Measurements from ENCODE around the gene UPK1A. TPM values are rescaled to one million over a fixed set of nuclear protein-coding genes. Genes with fewer than 3 reads are reported as not detected.

The UPK1A gene
- total and polyA plus RNA-seq, 10 of the 15 experiments (the other 5 are each of a cell fraction or from before 2014, with no cell fraction given) = 0.15 to 1.9 (median 0.26) TPM; not detected in 7

DNA sequence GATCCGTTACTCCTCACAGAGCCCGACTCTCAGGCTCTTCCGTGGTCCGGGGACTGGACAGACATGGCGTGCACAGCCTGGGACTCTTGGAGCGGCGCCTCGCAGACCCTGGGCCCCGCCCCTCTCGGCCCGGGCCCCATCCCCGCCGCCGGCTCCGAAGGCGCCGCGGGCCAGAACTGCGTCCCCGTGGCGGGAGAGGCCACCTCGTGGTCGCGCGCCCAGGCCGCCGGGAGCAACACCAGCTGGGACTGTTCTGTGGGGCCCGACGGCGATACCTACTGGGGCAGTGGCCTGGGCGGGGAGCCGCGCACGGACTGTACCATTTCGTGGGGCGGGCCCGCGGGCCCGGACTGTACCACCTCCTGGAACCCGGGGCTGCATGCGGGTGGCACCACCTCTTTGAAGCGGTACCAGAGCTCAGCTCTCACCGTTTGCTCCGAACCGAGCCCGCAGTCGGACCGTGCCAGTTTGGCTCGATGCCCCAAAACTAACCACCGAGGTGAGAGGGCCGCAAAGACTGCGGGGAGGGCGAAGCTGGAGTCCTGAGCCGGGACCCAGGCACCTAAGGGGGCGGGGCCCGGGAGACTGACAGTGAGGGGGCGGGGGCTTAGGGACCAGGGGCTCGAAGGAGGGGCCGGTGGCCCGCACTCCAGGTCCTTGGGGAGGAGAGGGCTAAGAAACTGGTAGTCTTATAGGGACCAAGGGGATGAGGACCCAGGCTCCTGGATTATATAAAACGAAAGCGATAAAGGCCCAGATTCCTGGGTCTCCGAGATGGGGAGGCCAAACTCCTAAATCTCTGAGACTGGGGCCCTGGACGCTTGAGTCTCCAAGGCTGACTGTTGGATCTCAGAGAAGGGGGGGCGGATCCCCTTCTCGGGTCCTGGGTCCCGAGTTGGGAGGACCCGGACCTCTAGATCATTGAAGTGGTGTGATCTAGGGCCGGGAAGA is 22.8 kb upstream of the UPK1A start (continued):
- TF ChIP-seq PBX3 (IDR thresholded peaks at IDR 0.05; ENCODE audit: insufficient replicate concordance, low read depth, low read length) (peak; percentile 89), PAX5 (IDR thresholded peaks at IDR 0.05; ENCODE audit: borderline replicate concordance, low read depth, low read length) (0 out of 2 replicates have a peak, but pooled peaks have one; percentile 2), SREBF2 (IDR thresholded peaks at IDR 0.05; ENCODE audit: low read length) (no peak), TCF12 (IDR thresholded peaks at IDR 0.05; ENCODE audit: low read depth, low read length) (peak; percentile 76; the same call in 1 of the 2 replicates), TBL1XR1 (IDR thresholded peaks at IDR 0.05; ENCODE audit: low read depth, low read length) (0 out of 2 replicates have a peak, but pooled peaks have one; percentile 17), SP1 (IDR thresholded peaks at IDR 0.05; ENCODE audit: low read depth, low read length) (peak; percentile 66), BRCA1 (IDR thresholded peaks at IDR 0.05; ENCODE audit: low read depth, low read length) (0 out of 2 replicates have a peak, but pooled peaks have one; percentile 25), E2F4 (IDR thresholded peaks at IDR 0.05; ENCODE audit: low read depth, low read length) (peak; percentile 40; the same call in 1 of the 2 replicates), BCL11A (IDR thresholded peaks at IDR 0.05; ENCODE audit: low read depth, low read length) (no peak), RUNX3 (IDR thresholded peaks at IDR 0.05; ENCODE audit: low read length) (peak; percentile 52), KLF5 (IDR thresholded peaks at IDR 0.05; ENCODE audit: partially characterized antibody) (peak; percentile 99), CREB1 (IDR thresholded peaks at IDR 0.05; ENCODE audit: low read depth) (no peak), MTA3 (IDR thresholded peaks at IDR 0.05; ENCODE audit: borderline replicate concordance, low read length) (no peak), SUPT20H (IDR thresholded peaks at IDR 0.05; ENCODE audit: borderline replicate concordance, control insufficient read depth, low read depth, low read length) (no peak), JUNB (IDR thresholded peaks at IDR 0.05) (no peak)
- TF ChIP-seq, protein P1, sequence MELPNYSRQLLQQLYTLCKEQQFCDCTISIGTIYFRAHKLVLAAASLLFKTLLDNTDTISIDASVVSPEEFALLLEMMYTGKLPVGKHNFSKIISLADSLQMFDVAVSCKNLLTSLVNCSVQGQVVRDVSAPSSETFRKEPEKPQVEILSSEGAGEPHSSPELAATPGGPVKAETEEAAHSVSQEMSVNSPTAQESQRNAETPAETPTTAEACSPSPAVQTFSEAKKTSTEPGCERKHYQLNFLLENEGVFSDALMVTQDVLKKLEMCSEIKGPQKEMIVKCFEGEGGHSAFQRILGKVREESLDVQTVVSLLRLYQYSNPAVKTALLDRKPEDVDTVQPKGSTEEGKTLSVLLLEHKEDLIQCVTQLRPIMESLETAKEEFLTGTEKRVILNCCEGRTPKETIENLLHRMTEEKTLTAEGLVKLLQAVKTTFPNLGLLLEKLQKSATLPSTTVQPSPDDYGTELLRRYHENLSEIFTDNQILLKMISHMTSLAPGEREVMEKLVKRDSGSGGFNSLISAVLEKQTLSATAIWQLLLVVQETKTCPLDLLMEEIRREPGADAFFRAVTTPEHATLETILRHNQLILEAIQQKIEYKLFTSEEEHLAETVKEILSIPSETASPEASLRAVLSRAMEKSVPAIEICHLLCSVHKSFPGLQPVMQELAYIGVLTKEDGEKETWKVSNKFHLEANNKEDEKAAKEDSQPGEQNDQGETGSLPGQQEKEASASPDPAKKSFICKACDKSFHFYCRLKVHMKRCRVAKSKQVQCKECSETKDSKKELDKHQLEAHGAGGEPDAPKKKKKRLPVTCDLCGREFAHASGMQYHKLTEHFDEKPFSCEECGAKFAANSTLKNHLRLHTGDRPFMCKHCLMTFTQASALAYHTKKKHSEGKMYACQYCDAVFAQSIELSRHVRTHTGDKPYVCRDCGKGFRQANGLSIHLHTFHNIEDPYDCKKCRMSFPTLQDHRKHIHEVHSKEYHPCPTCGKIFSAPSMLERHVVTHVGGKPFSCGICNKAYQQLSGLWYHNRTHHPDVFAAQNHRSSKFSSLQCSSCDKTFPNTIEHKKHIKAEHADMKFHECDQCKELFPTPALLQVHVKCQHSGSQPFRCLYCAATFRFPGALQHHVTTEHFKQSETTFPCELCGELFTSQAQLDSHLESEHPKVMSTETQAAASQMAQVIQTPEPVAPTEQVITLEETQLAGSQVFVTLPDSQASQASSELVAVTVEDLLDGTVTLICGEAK (IDR thresholded peaks at IDR 0.05; ENCODE audit: borderline replicate concordance) = no peak
- TF ChIP-seq, protein P2, sequence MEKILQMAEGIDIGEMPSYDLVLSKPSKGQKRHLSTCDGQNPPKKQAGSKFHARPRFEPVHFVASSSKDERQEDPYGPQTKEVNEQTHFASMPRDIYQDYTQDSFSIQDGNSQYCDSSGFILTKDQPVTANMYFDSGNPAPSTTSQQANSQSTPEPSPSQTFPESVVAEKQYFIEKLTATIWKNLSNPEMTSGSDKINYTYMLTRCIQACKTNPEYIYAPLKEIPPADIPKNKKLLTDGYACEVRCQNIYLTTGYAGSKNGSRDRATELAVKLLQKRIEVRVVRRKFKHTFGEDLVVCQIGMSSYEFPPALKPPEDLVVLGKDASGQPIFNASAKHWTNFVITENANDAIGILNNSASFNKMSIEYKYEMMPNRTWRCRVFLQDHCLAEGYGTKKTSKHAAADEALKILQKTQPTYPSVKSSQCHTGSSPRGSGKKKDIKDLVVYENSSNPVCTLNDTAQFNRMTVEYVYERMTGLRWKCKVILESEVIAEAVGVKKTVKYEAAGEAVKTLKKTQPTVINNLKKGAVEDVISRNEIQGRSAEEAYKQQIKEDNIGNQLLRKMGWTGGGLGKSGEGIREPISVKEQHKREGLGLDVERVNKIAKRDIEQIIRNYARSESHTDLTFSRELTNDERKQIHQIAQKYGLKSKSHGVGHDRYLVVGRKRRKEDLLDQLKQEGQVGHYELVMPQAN (conservative IDR thresholded peaks at IDR 0.05) = peak; percentile 78
- TF ChIP-seq, protein P3, sequence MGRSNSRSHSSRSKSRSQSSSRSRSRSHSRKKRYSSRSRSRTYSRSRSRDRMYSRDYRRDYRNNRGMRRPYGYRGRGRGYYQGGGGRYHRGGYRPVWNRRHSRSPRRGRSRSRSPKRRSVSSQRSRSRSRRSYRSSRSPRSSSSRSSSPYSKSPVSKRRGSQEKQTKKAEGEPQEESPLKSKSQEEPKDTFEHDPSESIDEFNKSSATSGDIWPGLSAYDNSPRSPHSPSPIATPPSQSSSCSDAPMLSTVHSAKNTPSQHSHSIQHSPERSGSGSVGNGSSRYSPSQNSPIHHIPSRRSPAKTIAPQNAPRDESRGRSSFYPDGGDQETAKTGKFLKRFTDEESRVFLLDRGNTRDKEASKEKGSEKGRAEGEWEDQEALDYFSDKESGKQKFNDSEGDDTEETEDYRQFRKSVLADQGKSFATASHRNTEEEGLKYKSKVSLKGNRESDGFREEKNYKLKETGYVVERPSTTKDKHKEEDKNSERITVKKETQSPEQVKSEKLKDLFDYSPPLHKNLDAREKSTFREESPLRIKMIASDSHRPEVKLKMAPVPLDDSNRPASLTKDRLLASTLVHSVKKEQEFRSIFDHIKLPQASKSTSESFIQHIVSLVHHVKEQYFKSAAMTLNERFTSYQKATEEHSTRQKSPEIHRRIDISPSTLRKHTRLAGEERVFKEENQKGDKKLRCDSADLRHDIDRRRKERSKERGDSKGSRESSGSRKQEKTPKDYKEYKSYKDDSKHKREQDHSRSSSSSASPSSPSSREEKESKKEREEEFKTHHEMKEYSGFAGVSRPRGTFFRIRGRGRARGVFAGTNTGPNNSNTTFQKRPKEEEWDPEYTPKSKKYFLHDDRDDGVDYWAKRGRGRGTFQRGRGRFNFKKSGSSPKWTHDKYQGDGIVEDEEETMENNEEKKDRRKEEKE (IDR thresholded peaks at IDR 0.05) = peak; percentile 93
